Lower lobe of right lung (tissue), 2 donors: ENCODE results near the gene NCBP3. TPM values are rescaled to one million over a fixed set of nuclear protein-coding genes. Genes with fewer than 3 reads are reported as not detected.

ENCODE experiments used
- ATAC-seq, 2 donors: fragments of 200-7000 bp; cut with Tn5 transposase; one replicate each; pipeline ENCODE4 v1.9.1; 2020 to 2022; ENCODE audit warnings: mild to moderate bottlenecking in 2 of 2, moderate library complexity in 2 of 2
- DNase-seq: peaks from one replicate; pipeline ENCODE4 v3.0.0-alpha.2; 2020
- H3K27ac ChIP-seq: fragments of 200-600 bp; one replicate; pipeline ENCODE4 v1.8.0; 2022
- H3K27me3 ChIP-seq: fragments of 200-600 bp; one replicate; pipeline ENCODE4 v1.8.0; 2022; ENCODE audit warnings: low read depth
- H3K36me3 ChIP-seq: fragments of 200-600 bp; one replicate; pipeline ENCODE4 v1.8.0; 2022; ENCODE audit warnings: mild to moderate bottlenecking
- H3K4me1 ChIP-seq: fragments of 200-600 bp; one replicate; pipeline ENCODE4 v1.8.0; 2022
- H3K4me3 ChIP-seq: fragments of 200-600 bp; one replicate; pipeline ENCODE4 v1.8.0; 2022; ENCODE audit warnings: mild to moderate bottlenecking
- H3K9me3 ChIP-seq: fragments of 200-600 bp; one replicate; pipeline ENCODE4 v1.8.0; 2022
- intact Hi-C: fragments of 100-400 bp; cut with DNase I; formaldehyde crosslinking; loops from one replicate; pipeline ENCODE4 v1.11.0; 2022
- total RNA-seq: library from RNA; stranded (reverse); fragmentation: NEBNext Ultra II Directional; extraction: Animal tissue kit (Norgen Biotek cat#: 25700); gene quantifications from one replicate; pipeline ENCODE4 v1.2.1, GENCODE V29; 2021
- TF ChIP-seq, protein P1 (sequence below): fragments of 200-600 bp; IDR thresholded peaks from one replicate; pipeline ENCODE4 v1.8.0; 2022; ENCODE audit warnings: antibody characterized with exemption, mild to moderate bottlenecking
- donor health status: DM: no; HTN: yes; CAD: no; lungs with severe emphysema.

Gene NCBP3
- total RNA-seq, 1 donor from 2014 or later: 40.3 TPM

DNA sequence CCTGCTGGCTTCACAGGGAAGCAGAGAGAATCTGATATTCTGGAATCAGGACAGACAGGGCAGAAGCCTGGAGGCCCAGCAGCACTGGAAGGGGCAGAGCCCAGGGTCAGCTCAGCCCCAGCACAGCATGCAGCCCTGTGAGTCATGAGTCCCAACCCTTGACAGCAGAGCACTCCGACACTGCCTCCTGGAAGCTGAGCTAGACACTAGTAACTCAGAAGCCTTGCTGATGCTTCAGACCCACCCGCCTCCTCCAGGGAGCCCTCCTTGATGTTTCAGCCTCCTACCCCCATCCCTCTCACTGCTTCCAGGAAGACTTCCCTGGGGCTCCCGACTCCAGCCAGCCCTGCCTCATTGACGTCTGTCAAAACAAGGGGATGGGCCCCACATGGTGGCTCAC lies 39.9 kb upstream of the NCBP3 start:
- Histone ChIP-seq H3K27ac (no peak overlapping the region), H3K9me3 (no peaks in the 10 kb centered on the region), H3K4me1 (peaks cover 45% of the 10 kb centered on the region), H3K27me3 (no peaks in the 10 kb centered on the region), H3K4me3 (no peak overlapping the region), H3K36me3 (peaks cover 34% of the 10 kb centered on the region)
- intact Hi-C loops: no loop called here
- DNase-seq (no peak), ATAC-seq (no peak)
- TF ChIP-seq, protein P1, sequence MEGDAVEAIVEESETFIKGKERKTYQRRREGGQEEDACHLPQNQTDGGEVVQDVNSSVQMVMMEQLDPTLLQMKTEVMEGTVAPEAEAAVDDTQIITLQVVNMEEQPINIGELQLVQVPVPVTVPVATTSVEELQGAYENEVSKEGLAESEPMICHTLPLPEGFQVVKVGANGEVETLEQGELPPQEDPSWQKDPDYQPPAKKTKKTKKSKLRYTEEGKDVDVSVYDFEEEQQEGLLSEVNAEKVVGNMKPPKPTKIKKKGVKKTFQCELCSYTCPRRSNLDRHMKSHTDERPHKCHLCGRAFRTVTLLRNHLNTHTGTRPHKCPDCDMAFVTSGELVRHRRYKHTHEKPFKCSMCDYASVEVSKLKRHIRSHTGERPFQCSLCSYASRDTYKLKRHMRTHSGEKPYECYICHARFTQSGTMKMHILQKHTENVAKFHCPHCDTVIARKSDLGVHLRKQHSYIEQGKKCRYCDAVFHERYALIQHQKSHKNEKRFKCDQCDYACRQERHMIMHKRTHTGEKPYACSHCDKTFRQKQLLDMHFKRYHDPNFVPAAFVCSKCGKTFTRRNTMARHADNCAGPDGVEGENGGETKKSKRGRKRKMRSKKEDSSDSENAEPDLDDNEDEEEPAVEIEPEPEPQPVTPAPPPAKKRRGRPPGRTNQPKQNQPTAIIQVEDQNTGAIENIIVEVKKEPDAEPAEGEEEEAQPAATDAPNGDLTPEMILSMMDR: no peak

DNA sequence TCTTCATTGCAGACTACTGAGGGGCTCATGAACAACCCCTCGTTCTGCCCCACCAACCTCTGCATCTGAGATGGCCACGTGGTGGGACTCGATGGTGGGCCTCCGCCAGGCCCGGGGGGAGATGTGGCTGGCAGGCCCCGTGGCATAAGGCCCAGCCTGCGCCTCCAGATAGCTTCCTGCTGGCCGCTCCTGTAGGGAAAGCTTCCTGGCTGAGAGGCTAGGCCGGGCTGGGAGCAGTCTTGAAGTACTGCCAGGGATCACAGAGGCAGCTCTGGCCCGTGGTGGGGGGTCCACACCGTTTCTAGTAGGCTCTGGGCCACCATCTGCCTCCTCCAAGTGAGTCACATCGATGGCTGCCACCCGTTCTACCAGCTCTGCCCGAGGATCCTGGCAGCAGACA lies 39.2 kb upstream of the NCBP3 start:
- TF ChIP-seq, protein P1: no peak
- intact Hi-C loops: no loop called here
- no peaks in the 10 kb centered on the region for H3K9me3 ChIP-seq
- no peaks in the 10 kb centered on the region for H3K27me3 ChIP-seq
- no peak for DNase-seq
- H3K4me3 ChIP-seq: no peak overlapping the region
- peaks cover 35% of the 10 kb centered on the region for H3K36me3 ChIP-seq
- no peak for ATAC-seq
- H3K27ac ChIP-seq: no peak overlapping the region
- peaks cover 40% of the 10 kb centered on the region for H3K4me1 ChIP-seq

DNA sequence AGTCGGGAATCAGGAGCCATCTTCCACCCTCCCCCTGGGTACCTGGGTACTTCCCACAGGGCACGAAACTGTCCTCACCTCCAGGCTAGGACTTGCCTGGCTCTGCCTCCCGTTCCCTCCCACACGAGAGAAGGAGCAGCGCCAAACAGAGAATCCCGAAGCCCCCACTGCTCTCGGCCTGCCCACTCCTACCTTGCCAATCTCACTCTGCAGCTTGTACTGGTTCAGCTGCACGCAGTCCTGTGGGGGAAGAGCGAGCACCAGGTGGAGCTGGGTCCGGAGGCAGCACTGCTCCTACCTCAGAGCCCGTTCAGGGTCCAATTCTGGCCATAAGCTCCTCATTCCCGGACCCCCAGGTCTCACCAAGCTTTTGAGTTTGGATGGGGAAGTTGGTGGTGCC lies 38.1 kb upstream of the NCBP3 start:
- intact Hi-C loops: no loop called here
- Histone ChIP-seq H3K9me3 (no peaks in the 10 kb centered on the region), H3K4me3 (no peak overlapping the region), H3K27ac (no peak overlapping the region), H3K36me3 (peaks cover 40% of the 10 kb centered on the region), H3K4me1 (peaks cover 33% of the 10 kb centered on the region), H3K27me3 (no peaks in the 10 kb centered on the region)
- ATAC-seq (no peak), DNase-seq (no peak)
- TF ChIP-seq, protein P1: no peak

DNA sequence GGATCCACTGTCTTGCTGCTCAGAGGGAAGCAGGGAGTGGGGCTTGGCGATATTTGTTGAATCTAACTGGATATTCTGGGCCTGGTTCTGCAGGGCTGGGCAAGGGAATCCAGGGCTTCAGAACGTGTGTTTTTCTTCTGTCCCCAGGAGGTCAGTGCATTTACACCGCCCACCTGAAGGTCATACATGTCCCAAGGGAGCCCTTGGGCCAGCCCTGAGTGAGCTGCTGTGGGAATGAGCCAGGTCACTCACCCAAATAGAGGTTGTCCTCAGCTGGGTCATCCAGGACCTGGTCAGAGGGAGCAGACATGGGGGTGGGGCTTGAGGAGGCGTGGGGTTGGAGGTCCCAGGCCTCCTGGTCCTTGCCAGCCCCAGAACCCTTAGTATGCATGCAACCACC lies 36.2 kb upstream of the NCBP3 start:
- Histone ChIP-seq H3K27ac (no peak overlapping the region), H3K4me3 (no peak overlapping the region), H3K36me3 (peaks cover 43% of the 10 kb centered on the region), H3K4me1 (peaks cover 21% of the 10 kb centered on the region), H3K9me3 (no peaks in the 10 kb centered on the region), H3K27me3 (no peaks in the 10 kb centered on the region)
- ATAC-seq: no peak
- TF ChIP-seq, protein P1: no peak
- DNase-seq: no peak
- intact Hi-C loops: no loop called here

DNA sequence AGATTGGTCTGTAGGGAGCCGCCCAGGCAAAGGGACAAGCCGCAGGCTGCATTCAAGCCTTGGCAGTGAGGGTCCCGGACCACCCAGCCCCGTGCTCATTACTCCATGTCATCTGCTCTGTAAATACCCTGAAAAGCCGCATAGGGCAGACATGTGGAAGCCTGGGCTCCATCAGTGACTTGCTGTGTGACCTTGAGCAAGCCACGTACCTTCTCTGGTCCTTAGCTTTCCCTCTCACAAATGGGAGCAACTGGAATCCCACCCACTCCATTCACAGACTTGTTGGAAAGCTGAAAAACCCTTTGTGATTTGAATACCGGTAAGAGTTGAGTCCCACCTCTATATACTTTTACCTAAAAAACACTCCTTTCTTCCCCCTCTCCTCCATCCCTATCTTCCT lies 34.9 kb upstream of the NCBP3 start:
- H3K4me3 ChIP-seq: no peak overlapping the region
- ATAC-seq: no peak
- no peak for DNase-seq
- no peak overlapping the region for H3K27ac ChIP-seq
- TF ChIP-seq, protein P1: no peak
- intact Hi-C loops: no loop called here
- no peaks in the 10 kb centered on the region for H3K27me3 ChIP-seq
- H3K36me3 ChIP-seq: peaks cover 50% of the 10 kb centered on the region
- H3K9me3 ChIP-seq: no peaks in the 10 kb centered on the region
- H3K4me1 ChIP-seq: peaks cover 8% of the 10 kb centered on the region
